H1 (cell line): Measurements from ENCODE around the gene SMAD6. TPM values are rescaled to one million over a fixed set of nuclear protein-coding genes. Genes with fewer than 3 reads are reported as not detected.

ENCODE experiments used
- CTCF ChIA-PET: fragments of 300-600 bp; sonication (Branson Sonifier 250); formaldehyde crosslinking; loops from one replicate; lab custom pipeline; 2021; ENCODE audit not compliant: partially characterized antibody; lab: Charles Lee
- POLR2A ChIA-PET: fragments of 300-600 bp; sonication (Branson Sonifier 250); formaldehyde crosslinking; loops from one replicate; lab custom pipeline; 2021; ENCODE audit warnings: inconsistent platforms; ENCODE audit not compliant: partially characterized antibody; lab: Charles Lee
- DNase-seq, 2 experiments: peaks; one replicate each; pipeline versions ENCODE4 v3.0.0 to v3.0.0-alpha.2; 2010 to 2022; ENCODE audit warnings: low spot score in 2 of 2, low read depth in 1 of 2, mixed read lengths in 1 of 2
- FAIRE-seq: peaks from 2 replicates; lab custom pipeline; 2011; peaks lifted over from hg19 to GRCh38; lab: Jason Lieb, UNC
- H2AFZ ChIP-seq: 2 replicates; pipeline ENCODE4 v1.8.1; 2012; ENCODE audit warnings: low read length, inconsistent platforms
- H2AK5ac ChIP-seq: 2 replicates; pipeline ENCODE4 v1.6.1; 2013; ENCODE audit warnings: low read depth, low read length
- H2BK120ac ChIP-seq: replicated peaks from 2 replicates; pipeline ENCODE3; 2013; ENCODE audit warnings: low read depth, low read length, inconsistent platforms
- H2BK12ac ChIP-seq: 2 replicates; pipeline ENCODE4 v1.6.1; 2013; ENCODE audit warnings: low read depth, low read length
- H2BK15ac ChIP-seq: 2 replicates; pipeline ENCODE4 v1.6.1; 2013; ENCODE audit warnings: low read length
- H2BK20ac ChIP-seq: 2 replicates; pipeline ENCODE4 v1.6.1; 2013; ENCODE audit warnings: low read length
- H2BK5ac ChIP-seq: 2 replicates; pipeline ENCODE4 v1.6.1; 2013; ENCODE audit warnings: low read depth, low read length
- H3K14ac ChIP-seq: 2 replicates; pipeline ENCODE4 v1.6.1; 2013; ENCODE audit warnings: inconsistent platforms; ENCODE audit not compliant: insufficient read length
- H3K18ac ChIP-seq: 2 replicates; pipeline ENCODE4 v1.6.1; 2013; ENCODE audit warnings: low read length; ENCODE audit errors: extremely low read depth
- H3K23ac ChIP-seq: 2 replicates; pipeline ENCODE4 v1.6.1; 2013; ENCODE audit warnings: inconsistent platforms; ENCODE audit not compliant: insufficient read length
- H3K23me2 ChIP-seq: 2 replicates; pipeline ENCODE4 v1.6.1; 2013; ENCODE audit warnings: low read depth, low read length
- H3K27ac ChIP-seq: 2 replicates; pipeline ENCODE4 v1.6.1; 2011; ENCODE audit warnings: low read depth, low read length, inconsistent platforms
- H3K27me3 ChIP-seq, 4 experiments: replicated peaks in 1 of 4; 1 replicate in 1 of 4; 2 replicates in 3 of 4; pipeline versions ENCODE4 v1.6.1 to v1.8.1; 2011 to 2013; ENCODE audit warnings: low read length in 3 of 4, mild to moderate bottlenecking in 3 of 4, inconsistent platforms in 2 of 4, mixed read lengths in 2 of 4, moderate library complexity in 1 of 4; ENCODE audit not compliant: control insufficient read depth in 3 of 4, insufficient read depth in 3 of 4; ENCODE audit errors: extremely low read depth in 1 of 4
- H3K36me3 ChIP-seq, 4 experiments: 2 replicates each; pipeline versions ENCODE4 v1.6.1 to v1.8.1; 2011 to 2013; ENCODE audit warnings: mild to moderate bottlenecking in 4 of 4, low read length in 3 of 4, moderate library complexity in 2 of 4, control low read depth in 1 of 4, inconsistent platforms in 1 of 4; ENCODE audit not compliant: insufficient read depth in 4 of 4, control insufficient read depth in 2 of 4
- H3K4ac ChIP-seq: replicated peaks from 2 replicates; pipeline ENCODE3; 2013; ENCODE audit warnings: low read length, low read depth, mixed read lengths, inconsistent platforms; ENCODE audit not compliant: insufficient read length
- H3K4me1 ChIP-seq, 4 experiments: replicated peaks in 1 of 4; 1 replicate in 1 of 4; 2 replicates in 3 of 4; pipeline versions ENCODE4 v1.6.1 to v1.8.1; 2011 to 2013; ENCODE audit warnings: low read length in 3 of 4, inconsistent platforms in 2 of 4, mixed read lengths in 1 of 4; ENCODE audit not compliant: insufficient read depth in 4 of 4, control insufficient read depth in 3 of 4
- H3K4me2 ChIP-seq, 2 experiments: 2 replicates each; pipeline versions ENCODE4 v1.6.1 to v1.8.1; 2011 to 2013; ENCODE audit warnings: low read depth in 2 of 2, low read length in 2 of 2, control low read depth in 1 of 2, inconsistent platforms in 1 of 2, mild to moderate bottlenecking in 1 of 2; ENCODE audit not compliant: insufficient read depth in 1 of 2
- H3K4me3 ChIP-seq, 4 experiments: fragments of 200-600, 300-600 bp in 1 of 4; sonication (generic), shearing (Covaris generic), sonication (Bioruptor Twin) in 1 of 4; 2 replicates each; pipeline versions ENCODE4 v1.5.1 to v1.8.1; 2011 to 2016; ENCODE audit warnings: low read length in 4 of 4, low read depth in 3 of 4, control low read depth in 2 of 4, inconsistent platforms in 2 of 4, mild to moderate bottlenecking in 2 of 4, mixed read lengths in 1 of 4, moderate library complexity in 1 of 4; ENCODE audit not compliant: insufficient read depth in 2 of 4; ENCODE audit errors: extremely low read depth in 1 of 4
- H3K56ac ChIP-seq: replicated peaks from 2 replicates; pipeline ENCODE3; 2013; ENCODE audit warnings: low read depth, mild to moderate bottlenecking, mixed read lengths, low read length, inconsistent platforms; ENCODE audit not compliant: insufficient read length
- H3K79me1 ChIP-seq: 2 replicates; pipeline ENCODE4 v1.6.1; 2013; ENCODE audit warnings: low read depth, low read length, control low read depth
- H3K79me2 ChIP-seq, 2 experiments: 2 replicates each; pipeline versions ENCODE4 v1.6.1 to v1.8.1; 2012 to 2013; ENCODE audit warnings: low read length in 2 of 2, mild to moderate bottlenecking in 2 of 2, inconsistent platforms in 1 of 2; ENCODE audit not compliant: insufficient read depth in 2 of 2, control insufficient read depth in 1 of 2
- H3K9ac ChIP-seq, 4 experiments: replicated peaks in 1 of 4; 1 replicate in 1 of 4; 2 replicates in 3 of 4; pipeline versions ENCODE4 v1.6.1 to v1.8.1; 2011 to 2013; ENCODE audit warnings: low read depth in 3 of 4, low read length in 3 of 4, control low read depth in 2 of 4, mild to moderate bottlenecking in 2 of 4, moderate library complexity in 2 of 4, inconsistent platforms in 1 of 4; ENCODE audit errors: extremely low read depth in 1 of 4
- H3K9me3 ChIP-seq, 2 experiments: 2 replicates each; pipeline versions ENCODE4 v1.6.1 to v1.8.1; 2012 to 2013; ENCODE audit warnings: mild to moderate bottlenecking in 2 of 2, moderate library complexity in 2 of 2, control low read depth in 1 of 2, inconsistent platforms in 1 of 2, low read depth in 1 of 2, low read length in 1 of 2, mixed read lengths in 1 of 2; ENCODE audit not compliant: insufficient read depth in 2 of 2
- H4K20me1 ChIP-seq, 2 experiments: replicated peaks in 1 of 2; 2 replicates each; pipeline versions ENCODE3 to v1.8.1; 2011 to 2013; ENCODE audit warnings: inconsistent platforms in 2 of 2, low read length in 2 of 2, mild to moderate bottlenecking in 1 of 2; ENCODE audit not compliant: insufficient read depth in 2 of 2, control insufficient read depth in 1 of 2
- H4K5ac ChIP-seq: 2 replicates; pipeline ENCODE4 v1.6.1; 2013; ENCODE audit warnings: low read length, low read depth, mixed read lengths, inconsistent platforms; ENCODE audit not compliant: insufficient read length
- H4K8ac ChIP-seq: 2 replicates; pipeline ENCODE4 v1.8.0; 2013; ENCODE audit warnings: mild to moderate bottlenecking, moderate library complexity, low read length, inconsistent platforms; ENCODE audit not compliant: insufficient read depth; ENCODE audit errors: extremely low read depth
- H4K91ac ChIP-seq: replicated peaks from 2 replicates; pipeline ENCODE3; 2013; ENCODE audit warnings: low read length, mixed read lengths, inconsistent platforms; ENCODE audit not compliant: insufficient read length
- ATF3 ChIP-seq: IDR thresholded peaks from 2 replicates; pipeline ENCODE4 v1.6.1; 2011; ENCODE audit warnings: low read depth, mild to moderate bottlenecking, low read length; ENCODE audit not compliant: insufficient read depth
- CBX5 ChIP-seq: fragments of 300-800, 300-1000 bp; sonication (generic); IDR thresholded peaks from 2 replicates; pipeline ENCODE4 v1.7.1; 2016; ENCODE audit warnings: antibody characterized with exemption, low read length, low read depth
- CTCF ChIP-seq, 3 experiments: IDR thresholded peaks; 1 replicate in 2 of 3; 2 replicates in 1 of 3; pipeline versions ENCODE4 v1.5.1 to v1.6.1; 2011; ENCODE audit warnings: low read length in 3 of 3, mild to moderate bottlenecking in 3 of 3, inconsistent platforms in 2 of 3, low read depth in 1 of 3, moderate library complexity in 1 of 3; ENCODE audit not compliant: insufficient read depth in 1 of 3; ENCODE audit errors: control extremely low read depth in 1 of 3
- PHF8 ChIP-seq: fragments of 200-600 bp; sonication (generic); conservative IDR thresholded peaks from 2 replicates; pipeline ENCODE4 v1.7.1; 2012; ENCODE audit warnings: low read depth, mild to moderate bottlenecking, inconsistent platforms, low read length, moderate library complexity
- POLR2A ChIP-seq, 2 experiments: IDR thresholded peaks; 1 replicate in 1 of 2; 2 replicates in 1 of 2; pipeline ENCODE4 v1.6.1; 2011; ENCODE audit warnings: low read depth in 2 of 2, low read length in 2 of 2, mild to moderate bottlenecking in 2 of 2; ENCODE audit errors: control extremely low read depth in 1 of 2
- RXRA ChIP-seq: IDR thresholded peaks from 2 replicates; pipeline ENCODE4 v1.6.1; 2011; ENCODE audit warnings: low read depth, mild to moderate bottlenecking, low read length, moderate library complexity; ENCODE audit not compliant: insufficient read depth
- SP4 ChIP-seq: IDR thresholded peaks from 2 replicates; pipeline ENCODE4 v1.6.1; 2012; ENCODE audit warnings: low read length, inconsistent platforms
- TAF1 ChIP-seq: IDR thresholded peaks from 2 replicates; pipeline ENCODE4 v1.6.1; 2011; ENCODE audit warnings: mild to moderate bottlenecking, low read depth, low read length
- USF2 ChIP-seq: IDR thresholded peaks from 2 replicates; pipeline ENCODE4 v1.6.1; 2011; ENCODE audit warnings: low read length, improper control_type of control experiment
- WGBS, 2 experiments: shearing (Covaris generic) in 1 of 2; methylation state at CpG; one replicate each; pipeline versions ENCODE4 v1.1.6 to v1.1.7; 2013 to 2015; ENCODE audit warnings: low lambda C conversion rate in 2 of 2, mixed read lengths in 2 of 2, inconsistent platforms in 1 of 2, low coverage in 1 of 2, missing lambda C conversion rate in 1 of 2; ENCODE audit not compliant: insufficient replicate concordance in 2 of 2, insufficient coverage in 1 of 2, insufficient read length in 1 of 2; ENCODE audit errors: extremely low coverage in 1 of 2, missing lambda C conversion rate in 1 of 2; 5-methylcytosine and 5-hydroxymethylcytosine counted together
- polyA plus RNA-seq, 7 experiments: library from polyadenylated mRNA; depleted of rRNA in 3 of 7; stranded (reverse) in 5 of 7; unstranded in 2 of 7; fragments of >200 nt in 5 of 7; fragments of 200-250 nt in 2 of 7; gene quantifications; 1 replicate in 5 of 7; 2 replicates in 1 of 7; 4 replicates in 1 of 7; pipeline versions ENCODE4 v1.2.1 to v1.2.3, GENCODE V29; 2011 to 2013; ENCODE audit warnings: missing spikeins in 2 of 7, mixed read lengths in 2 of 7
- total RNA-seq: library from RNA; stranded (reverse); fragmentation: NEBNext Ultra II Directional; extraction: Animal tissue kit (Norgen Biotek cat#: 25700); gene quantifications from 2 replicates; pipeline ENCODE4 v1.2.1, GENCODE V29; 2021

The SMAD6 gene
- total and polyA plus RNA-seq, 2 of the 8 experiments (the other 6 are each of a cell fraction or from before 2014, with no cell fraction given), result 1.8 to 7.0 TPM

GRCh38 chr15:66831289-66831688 is 129.3 kb downstream of the SMAD6 start:
- Histone ChIP-seq H3K56ac (no peak overlapping the region), H3K23me2 (peaks cover 3% of the 10 kb centered on the region; the same call in 1 of the 2 replicates), H4K5ac (no peak overlapping the region), H2BK20ac (no peak overlapping the region), H3K79me1 (no peaks in the 10 kb centered on the region), H3K36me3 (no peaks in the 10 kb centered on the region), H3K27me3 (no peaks in the 10 kb centered on the region), H4K8ac (no peak overlapping the region), H2BK120ac (no peak overlapping the region), H3K9me3 (no peaks in the 10 kb centered on the region; a peak in 1 of 4 replicates), H3K4ac (no peak overlapping the region), H3K14ac (no peak overlapping the region), H2AFZ (no peak overlapping the region), H3K4me2 (no peak overlapping the region), H2BK15ac (no peak overlapping the region), H3K23ac (no peak overlapping the region), H4K91ac (no peak overlapping the region), H2AK5ac (no peak overlapping the region), H4K20me1 (no peaks in the 10 kb centered on the region), H3K9ac (no peak overlapping the region), H2BK5ac (no peak overlapping the region), H3K18ac (no peak overlapping the region), H3K79me2 (no peaks in the 10 kb centered on the region), H2BK12ac (no peak overlapping the region), H3K4me3 (no peak overlapping the region), H3K27ac (no peak overlapping the region), H3K4me1 (peaks cover 8 to 23% (median 14%) of the 10 kb centered on the region in 4 experiments)
- WGBS, 2 experiments, result 85% methylated on average over 4 of the region's 4 CpGs; no CpG with 5 or more reads in 1 of the 2 experiments
- CTCF ChIA-PET, result interaction anchor here (0.6 to 2.1 kb wide), 6 partner anchors 13 to 133 kb away, joined by 3 to 6 read pairs (median 4); no protein-coding TSS in a partner anchor
- DNase-seq, result no peak
- POLR2A ChIA-PET, result interaction anchor here (0.7 kb wide), 2 partner anchors 216 to 427 kb away, joined by 3 read pairs; no protein-coding TSS in a partner anchor
- no peak for FAIRE-seq
- TF ChIP-seq POLR2A (IDR thresholded peaks at IDR 0.05; ENCODE audit: control extremely low read depth in 1 of 2, low read depth in 2 of 2, low read length in 2 of 2) (no peak), CBX5 (no peak), USF2 (no peak), TAF1 (no peak), SP4 (no peak), ATF3 (no peak), RXRA (no peak), CTCF (IDR thresholded peaks at IDR 0.05; ENCODE audit: control extremely low read depth in 1 of 3, insufficient read depth in 1 of 3, low read depth in 1 of 3, low read length in 3 of 3) (no peak), PHF8 (no peak)
